GM18909 (cell line): ENCODE data around the gene ZNF668.
A peak's percentile ranks its signal among the peaks of the same experiment; 100 is the strongest.

Experiments used
- ATAC-seq: cut with Tn5 transposase; IDR thresholded peaks from one replicate; pipeline ENCODE4 v1.9.1; 2021; ENCODE audit warnings: mild to moderate bottlenecking; ENCODE audit not compliant: unreplicated experiment, poor library complexity

The ZNF668 gene

GRCh38 chr16:31082368-31083045 is 8.5 kb upstream of the ZNF668 start:
- no peak for ATAC-seq

- ATAC-seq, result no peak
Measured at GRCh38 chr16:31081428-31082351, 7.7 kb upstream of the ZNF668 start.

- ATAC-seq, result no peak
Measured at GRCh38 chr16:31080756-31081419, 6.8 kb upstream of the ZNF668 start.

- no peak for ATAC-seq
Measured at GRCh38 chr16:31080035-31080629, 6.1 kb upstream of the ZNF668 start.

GRCh38 chr16:31079342-31079944 is 5.4 kb upstream of the ZNF668 start:
- no peak for ATAC-seq

GRCh38 chr16:31078597-31079341 is 4.7 kb upstream of the ZNF668 start:
- ATAC-seq, result no peak

- no peak for ATAC-seq
Measured at GRCh38 chr16:31077592-31078396, 3.8 kb upstream of the ZNF668 start.

- ATAC-seq, result no peak
Measured at GRCh38 chr16:31077024-31077423, 3.0 kb upstream of the ZNF668 start.

GRCh38 chr16:31076319-31076718 is 2.3 kb upstream of the ZNF668 start:
- no peak for ATAC-seq

- no peak for ATAC-seq
Measured at GRCh38 chr16:31074814-31075183, 759 bp upstream of the ZNF668 start.

GRCh38 chr16:31073142-31073969 is 684 bp downstream of the ZNF668 start:
- ATAC-seq, result peak; percentile 52

GRCh38 chr16:31072540-31073141 is 1.4 kb downstream of the ZNF668 start:
- peak; percentile 1 for ATAC-seq

- no peak for ATAC-seq
Measured at GRCh38 chr16:31071861-31072260, 2.2 kb downstream of the ZNF668 start.

GRCh38 chr16:31067342-31067741 is 6.7 kb downstream of the ZNF668 start:
- no peak for ATAC-seq

GRCh38 chr16:31064882-31065461 is 9.1 kb downstream of the ZNF668 start:
- ATAC-seq, result no peak

GRCh38 chr16:31063843-31064611 is 10.0 kb downstream of the ZNF668 start:
- no peak for ATAC-seq

- no peak for ATAC-seq
Measured at GRCh38 chr16:31063495-31063842, 10.6 kb downstream of the ZNF668 start.
